GM12878 (cell line): ENCODE data around the gene GRK1. TPM values are rescaled to one million over a fixed set of nuclear protein-coding genes. Genes with fewer than 3 reads are reported as not detected.

ENCODE experiments used
- ATAC-seq: fragments of 200-7000 bp; cut with Tn5 transposase; 3 replicates; pipeline ENCODE4 v1.9.1; 2020; ENCODE audit warnings: mild to moderate bottlenecking, moderate library complexity
- BruUV-seq: library from RNA; stranded (reverse); fragments of 400-500 nt; replicated peaks from 2 replicates; lab custom pipeline; 2021; lab: Mats Ljungman, UMichigan
- CTCF ChIA-PET: fragments of 300-600 bp; sonication (Branson Sonifier 250); formaldehyde crosslinking; extraction: SDS; loops from one replicate; lab custom pipeline; 2021; ENCODE audit warnings: inconsistent platforms; lab: Yijun Ruan, JAX
- POLR2A ChIA-PET: fragments of 350-600 bp; formaldehyde crosslinking; extraction: SDS; loops from one replicate; lab custom pipeline; 2021; ENCODE audit warnings: inconsistent platforms; lab: Charles Lee
- RAD21 ChIA-PET: fragments of 300-600 bp; sonication (Branson Sonifier 250); formaldehyde crosslinking; loops from one replicate; lab custom pipeline; 2023; ENCODE audit warnings: antibody characterized with exemption; ENCODE audit not compliant: unreplicated experiment; lab: Charles Lee
- SMC1A ChIA-PET: fragments of 300-600 bp; sonication (Branson Sonifier 250); formaldehyde crosslinking; loops from one replicate; lab custom pipeline; 2023; ENCODE audit not compliant: unreplicated experiment, uncharacterized antibody; lab: Charles Lee
- DNase-seq: peaks from one replicate; pipeline ENCODE4 v3.0.0-alpha.2; 2011; ENCODE audit warnings: low read depth, low spot score
- FAIRE-seq: peaks from 3 replicates; lab custom pipeline; 2011; peaks lifted over from hg19 to GRCh38; lab: Jason Lieb, UNC
- H2AFZ ChIP-seq: 2 replicates; pipeline ENCODE4 v1.6.0; 2011; ENCODE audit warnings: low read depth, low read length, control low read depth; ENCODE audit not compliant: control insufficient read depth
- H3K27ac ChIP-seq: 2 replicates; pipeline ENCODE4 v1.5.1; 2011; ENCODE audit warnings: control low read depth; ENCODE audit not compliant: control insufficient read depth, insufficient read depth
- H3K27me3 ChIP-seq, 2 experiments: replicated peaks in 1 of 2; 2 replicates each; pipeline versions ENCODE4 v1.6.0 to v1.6.1; 2011; ENCODE audit warnings: low read length in 1 of 2; ENCODE audit not compliant: control insufficient read depth in 2 of 2, insufficient read depth in 2 of 2
- H3K36me3 ChIP-seq, 2 experiments: 2 replicates each; pipeline ENCODE4 v1.5.1; 2011; ENCODE audit warnings: low read length in 1 of 2; ENCODE audit not compliant: control insufficient read depth in 2 of 2, insufficient read depth in 2 of 2
- H3K4me1 ChIP-seq: 2 replicates; pipeline ENCODE4 v1.6.1; 2011; ENCODE audit warnings: mild to moderate bottlenecking, low read length, moderate library complexity, mixed read lengths; ENCODE audit not compliant: control insufficient read depth, insufficient read depth
- H3K4me2 ChIP-seq: 2 replicates; pipeline ENCODE4 v1.6.0; 2011; ENCODE audit warnings: control low read depth; ENCODE audit not compliant: control insufficient read depth, insufficient read depth
- H3K4me3 ChIP-seq: fragments of 200-600 bp; sonication (generic); 2 replicates; pipeline ENCODE4 v1.5.1; 2016
- H3K79me2 ChIP-seq: 2 replicates; pipeline ENCODE4 v1.6.0; 2011; ENCODE audit warnings: low read length; ENCODE audit not compliant: control insufficient read depth, insufficient read depth
- H3K9ac ChIP-seq: 2 replicates; pipeline ENCODE4 v1.8.0; 2011; ENCODE audit warnings: low read length, control low read depth, mixed read lengths; ENCODE audit not compliant: control insufficient read depth, insufficient read depth
- H3K9me3 ChIP-seq: replicated peaks from 3 replicates; pipeline ENCODE4 v1.5.1; 2011; ENCODE audit warnings: mild to moderate bottlenecking, low read length; ENCODE audit not compliant: control insufficient read depth, insufficient read depth
- H4K20me1 ChIP-seq: 2 replicates; pipeline ENCODE4 v1.6.0; 2011; ENCODE audit not compliant: control insufficient read depth, insufficient read depth
- CHD4 ChIP-seq: fragments of 200-600 bp; sonication (generic); IDR thresholded peaks from 2 replicates; pipeline ENCODE4 v1.6.1; 2016; ENCODE audit warnings: mild to moderate bottlenecking
- ESRRA ChIP-seq: IDR thresholded peaks from 2 replicates; pipeline ENCODE4 v1.6.1; 2012; ENCODE audit warnings: mild to moderate bottlenecking, low read length, improper control_type of control experiment
- FOXK2 ChIP-seq: fragments of 450-650 bp; IDR thresholded peaks from 2 replicates; pipeline ENCODE4 v1.6.1; 2017; ENCODE audit warnings: mild to moderate bottlenecking, moderate library complexity
- FOXM1 ChIP-seq: IDR thresholded peaks from 2 replicates; pipeline ENCODE4 v1.6.1; 2012; ENCODE audit warnings: low read depth, mild to moderate bottlenecking, inconsistent platforms, low read length, moderate library complexity
- MTA2 ChIP-seq: fragments of 450-650 bp; IDR thresholded peaks from 2 replicates; pipeline ENCODE4 v1.6.1; 2016; ENCODE audit warnings: low read depth, mild to moderate bottlenecking, moderate library complexity
- NRF1 ChIP-seq: conservative IDR thresholded peaks from 2 replicates; pipeline ENCODE4 v1.6.1; 2011; ENCODE audit warnings: mild to moderate bottlenecking, low read depth, low read length, improper control_type of control experiment
- PAX5 ChIP-seq: IDR thresholded peaks from 2 replicates; pipeline ENCODE4 v1.6.1; 2011; ENCODE audit warnings: low read depth, low read length, borderline replicate concordance
- SMAD1 ChIP-seq: fragments of 450-650 bp; IDR thresholded peaks from 2 replicates; pipeline ENCODE4 v1.6.1; 2018; ENCODE audit warnings: mild to moderate bottlenecking, low read depth; ENCODE audit not compliant: partially characterized antibody
- STAT1 ChIP-seq: fragments of 450-650 bp; conservative IDR thresholded peaks from 2 replicates; pipeline ENCODE4 v1.6.1; 2014; ENCODE audit warnings: antibody characterized with exemption, mild to moderate bottlenecking
- SUZ12 ChIP-seq: fragments of 200-600 bp; sonication (generic); IDR thresholded peaks from one replicate; pipeline ENCODE4 v1.6.1; 2018; ENCODE audit warnings: antibody characterized with exemption, mild to moderate bottlenecking; ENCODE audit not compliant: unreplicated experiment
- ZNF24 ChIP-seq: fragments of 450-650 bp; IDR thresholded peaks from 2 replicates; pipeline ENCODE4 v1.6.1; 2017; ENCODE audit warnings: antibody characterized with exemption, mild to moderate bottlenecking
- ZZZ3 ChIP-seq: IDR thresholded peaks from 2 replicates; pipeline ENCODE4 v1.6.1; 2011; ENCODE audit warnings: low read depth; ENCODE audit not compliant: control insufficient read depth, insufficient read length
- WGBS: methylation state at CpG from one replicate; pipeline ENCODE4 v1.1.6; 2016; ENCODE audit warnings: low lambda C conversion rate; ENCODE audit not compliant: insufficient replicate concordance, insufficient coverage; ENCODE audit errors: missing lambda C conversion rate; 5-methylcytosine and 5-hydroxymethylcytosine counted together
- in situ Hi-C: fragments of 300-500 bp; cut with MboI; formaldehyde crosslinking; loops from 9 replicates; pipeline ENCODE4 v1.14.3; 2018; ENCODE audit warnings: mixed read lengths
- intact Hi-C: fragments of 100-400 bp; cut with micrococcal nuclease; formaldehyde crosslinking; loops from one replicate; pipeline ENCODE4 v1.14.2; 2022; ENCODE audit not compliant: unreplicated experiment
- polyA plus RNA-seq, 11 experiments: library from polyadenylated mRNA; depleted of rRNA in 4 of 11; unstranded in 6 of 11; stranded (reverse) in 5 of 11; fragments of >200 nt; fragmentation: Nextera tagmentation in 4 of 11; fragmentation: Illumina TruSeq in 1 of 11; extraction: Ambion mirVana in 4 of 11; extraction: Trizol in 1 of 11; gene quantifications; 1 replicate in 1 of 11; 2 replicates in 10 of 11; pipeline versions ENCODE4 v1.2.1 to v1.2.3, GENCODE V29; 2011 to 2016; ENCODE audit warnings: inconsistent platforms in 2 of 11, missing spikeins in 2 of 11, low read depth in 1 of 11
- total RNA-seq, 4 experiments: library from RNA; depleted of rRNA in 3 of 4; stranded (reverse); fragments of >200 nt in 3 of 4; fragmentation: Illumina TruSeq in 1 of 4; extraction: Trizol in 1 of 4; gene quantifications; 2 replicates each; pipeline versions ENCODE4 v1.2.1 to v1.2.3, GENCODE V29; 2013 to 2021
- TF ChIP-seq, protein P1 (sequence below), 3 experiments: IDR thresholded peaks in 2 of 3; conservative IDR thresholded peaks in 1 of 3; 2 replicates each; pipeline ENCODE4 v1.5.1; 2011; ENCODE audit warnings: low read depth in 3 of 3, low read length in 3 of 3, mild to moderate bottlenecking in 3 of 3, control low read depth in 2 of 3, moderate library complexity in 2 of 3, inconsistent platforms in 1 of 3, mixed read lengths in 1 of 3; ENCODE audit not compliant: control insufficient read depth in 2 of 3, insufficient read depth in 1 of 3; ENCODE audit errors: extremely low read depth in 1 of 3
- TF ChIP-seq, protein P2 (sequence below): fragments of 450-650 bp; IDR thresholded peaks from 2 replicates; pipeline ENCODE4 v1.6.1; 2018; ENCODE audit warnings: borderline replicate concordance, mild to moderate bottlenecking; ENCODE audit not compliant: partially characterized antibody
- TF ChIP-seq, protein P3 (sequence below): IDR thresholded peaks from 2 replicates; pipeline ENCODE4 v1.6.1; 2012; ENCODE audit warnings: low read depth, low read length, improper control_type of control experiment
- TF ChIP-seq, protein P4 (sequence below): fragments of 450-650 bp; IDR thresholded peaks from 2 replicates; pipeline ENCODE4 v1.6.1; 2016; ENCODE audit warnings: mild to moderate bottlenecking

The GRK1 gene
- total and polyA plus RNA-seq, 10 of the 15 experiments (the other 5 are each of a cell fraction or from before 2014, with no cell fraction given) = under 0.01 to 0.04 TPM; not detected in 8

DNA sequence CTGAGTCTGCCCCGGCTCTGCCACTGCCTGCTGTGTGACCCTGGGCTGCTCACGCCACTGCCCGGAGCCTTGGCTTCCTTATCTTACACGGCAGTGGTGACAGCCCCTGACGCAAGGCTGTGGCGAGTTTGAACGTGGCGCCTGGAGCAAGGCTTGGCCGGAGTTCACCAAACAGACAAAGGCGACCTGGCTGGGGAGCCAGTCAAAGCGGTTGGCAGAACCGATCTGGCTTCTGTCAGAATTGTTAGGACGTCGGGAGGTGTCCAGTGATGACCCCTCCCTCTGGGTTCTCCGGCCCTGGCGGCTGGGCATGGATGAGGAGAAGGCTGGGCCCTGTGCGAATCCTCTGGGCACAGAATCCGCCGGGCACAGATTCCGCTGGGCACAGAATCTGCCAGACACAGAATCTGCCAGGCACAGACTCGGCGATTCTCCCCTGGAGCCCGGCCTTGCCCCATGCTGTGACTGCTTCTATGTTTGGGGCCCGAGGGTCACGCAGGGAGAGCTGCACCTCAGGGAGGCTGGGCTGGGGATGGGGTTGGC, 80.3 kb downstream of the GRK1 start:
- intact Hi-C loops (no loop called here), in situ Hi-C loops (no loop called here)
- no peaks in the 10 kb centered on the region for H3K4me1 ChIP-seq
- no peaks in the 10 kb centered on the region for H4K20me1 ChIP-seq
- POLR2A ChIA-PET = no interaction called here
- CTCF ChIA-PET = no interaction called here
- H3K9ac ChIP-seq = no peak overlapping the region
- H3K36me3 ChIP-seq = no peaks in the 10 kb centered on the region
- no peak for ATAC-seq
- no peak for DNase-seq
- RAD21 ChIA-PET = no interaction called here
- H3K27ac ChIP-seq = no peak overlapping the region
- no peak overlapping the region for H3K4me3 ChIP-seq
- WGBS = 56% methylated on average over 24 of the region's 25 CpGs
- BruUV-seq = no TSS peak
- no peak overlapping the region for H2AFZ ChIP-seq
- no peaks in the 10 kb centered on the region; the same call in 2 of the 3 replicates for H3K9me3 ChIP-seq
- SMC1A ChIA-PET = no interaction called here
- H3K27me3 ChIP-seq = no peaks in the 10 kb centered on the region
- H3K4me2 ChIP-seq = no peak overlapping the region
- FAIRE-seq = no peak
- no peaks in the 10 kb centered on the region for H3K79me2 ChIP-seq
- TF ChIP-seq ZNF24 (no peak), ZZZ3 (no peak), STAT1 (no peak), ESRRA (no peak), SMAD1 (no peak), PAX5 (no peak), SUZ12 (no peak), FOXK2 (no peak), MTA2 (no peak), CHD4 (no peak), FOXM1 (no peak), NRF1 (no peak)
- TF ChIP-seq, protein P1, sequence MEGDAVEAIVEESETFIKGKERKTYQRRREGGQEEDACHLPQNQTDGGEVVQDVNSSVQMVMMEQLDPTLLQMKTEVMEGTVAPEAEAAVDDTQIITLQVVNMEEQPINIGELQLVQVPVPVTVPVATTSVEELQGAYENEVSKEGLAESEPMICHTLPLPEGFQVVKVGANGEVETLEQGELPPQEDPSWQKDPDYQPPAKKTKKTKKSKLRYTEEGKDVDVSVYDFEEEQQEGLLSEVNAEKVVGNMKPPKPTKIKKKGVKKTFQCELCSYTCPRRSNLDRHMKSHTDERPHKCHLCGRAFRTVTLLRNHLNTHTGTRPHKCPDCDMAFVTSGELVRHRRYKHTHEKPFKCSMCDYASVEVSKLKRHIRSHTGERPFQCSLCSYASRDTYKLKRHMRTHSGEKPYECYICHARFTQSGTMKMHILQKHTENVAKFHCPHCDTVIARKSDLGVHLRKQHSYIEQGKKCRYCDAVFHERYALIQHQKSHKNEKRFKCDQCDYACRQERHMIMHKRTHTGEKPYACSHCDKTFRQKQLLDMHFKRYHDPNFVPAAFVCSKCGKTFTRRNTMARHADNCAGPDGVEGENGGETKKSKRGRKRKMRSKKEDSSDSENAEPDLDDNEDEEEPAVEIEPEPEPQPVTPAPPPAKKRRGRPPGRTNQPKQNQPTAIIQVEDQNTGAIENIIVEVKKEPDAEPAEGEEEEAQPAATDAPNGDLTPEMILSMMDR (IDR thresholded peaks at IDR 0.05 in 2 of 3, conservative IDR thresholded peaks at IDR 0.05 in 1 of 3; ENCODE audit: control insufficient read depth in 2 of 3, extremely low read depth in 1 of 3, insufficient read depth in 1 of 3, low read depth in 3 of 3, low read length in 3 of 3) = no peak
- TF ChIP-seq, protein P2, sequence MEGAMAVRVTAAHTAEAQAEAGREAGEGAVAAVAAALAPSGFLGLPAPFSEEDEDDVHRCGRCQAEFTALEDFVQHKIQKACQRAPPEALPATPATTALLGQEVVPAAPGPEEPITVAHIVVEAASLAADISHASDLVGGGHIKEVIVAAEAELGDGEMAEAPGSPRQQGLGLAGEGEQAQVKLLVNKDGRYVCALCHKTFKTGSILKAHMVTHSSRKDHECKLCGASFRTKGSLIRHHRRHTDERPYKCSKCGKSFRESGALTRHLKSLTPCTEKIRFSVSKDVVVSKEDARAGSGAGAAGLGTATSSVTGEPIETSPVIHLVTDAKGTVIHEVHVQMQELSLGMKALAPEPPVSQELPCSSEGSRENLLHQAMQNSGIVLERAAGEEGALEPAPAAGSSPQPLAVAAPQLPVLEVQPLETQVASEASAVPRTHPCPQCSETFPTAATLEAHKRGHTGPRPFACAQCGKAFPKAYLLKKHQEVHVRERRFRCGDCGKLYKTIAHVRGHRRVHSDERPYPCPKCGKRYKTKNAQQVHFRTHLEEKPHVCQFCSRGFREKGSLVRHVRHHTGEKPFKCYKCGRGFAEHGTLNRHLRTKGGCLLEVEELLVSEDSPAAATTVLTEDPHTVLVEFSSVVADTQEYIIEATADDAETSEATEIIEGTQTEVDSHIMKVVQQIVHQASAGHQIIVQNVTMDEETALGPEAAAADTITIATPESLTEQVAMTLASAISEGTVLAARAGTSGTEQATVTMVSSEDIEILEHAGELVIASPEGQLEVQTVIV = no peak
- TF ChIP-seq, protein P3, sequence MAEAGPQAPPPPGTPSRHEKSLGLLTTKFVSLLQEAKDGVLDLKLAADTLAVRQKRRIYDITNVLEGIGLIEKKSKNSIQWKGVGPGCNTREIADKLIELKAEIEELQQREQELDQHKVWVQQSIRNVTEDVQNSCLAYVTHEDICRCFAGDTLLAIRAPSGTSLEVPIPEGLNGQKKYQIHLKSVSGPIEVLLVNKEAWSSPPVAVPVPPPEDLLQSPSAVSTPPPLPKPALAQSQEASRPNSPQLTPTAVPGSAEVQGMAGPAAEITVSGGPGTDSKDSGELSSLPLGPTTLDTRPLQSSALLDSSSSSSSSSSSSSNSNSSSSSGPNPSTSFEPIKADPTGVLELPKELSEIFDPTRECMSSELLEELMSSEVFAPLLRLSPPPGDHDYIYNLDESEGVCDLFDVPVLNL = no peak
- TF ChIP-seq, protein P4, sequence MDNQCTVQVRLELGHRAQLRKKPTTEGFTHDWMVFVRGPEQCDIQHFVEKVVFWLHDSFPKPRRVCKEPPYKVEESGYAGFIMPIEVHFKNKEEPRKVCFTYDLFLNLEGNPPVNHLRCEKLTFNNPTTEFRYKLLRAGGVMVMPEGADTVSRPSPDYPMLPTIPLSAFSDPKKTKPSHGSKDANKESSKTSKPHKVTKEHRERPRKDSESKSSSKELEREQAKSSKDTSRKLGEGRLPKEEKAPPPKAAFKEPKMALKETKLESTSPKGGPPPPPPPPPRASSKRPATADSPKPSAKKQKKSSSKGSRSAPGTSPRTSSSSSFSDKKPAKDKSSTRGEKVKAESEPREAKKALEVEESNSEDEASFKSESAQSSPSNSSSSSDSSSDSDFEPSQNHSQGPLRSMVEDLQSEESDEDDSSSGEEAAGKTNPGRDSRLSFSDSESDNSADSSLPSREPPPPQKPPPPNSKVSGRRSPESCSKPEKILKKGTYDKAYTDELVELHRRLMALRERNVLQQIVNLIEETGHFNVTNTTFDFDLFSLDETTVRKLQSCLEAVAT = no peak
